ENCODE measurements around the gene SCN2A. TPM values are rescaled to one million over a fixed set of nuclear protein-coding genes. Genes with fewer than 3 reads are reported as not detected.

The SCN2A gene
- polyA plus RNA-seq, 1 experiment = 0.05 TPM

DNA sequence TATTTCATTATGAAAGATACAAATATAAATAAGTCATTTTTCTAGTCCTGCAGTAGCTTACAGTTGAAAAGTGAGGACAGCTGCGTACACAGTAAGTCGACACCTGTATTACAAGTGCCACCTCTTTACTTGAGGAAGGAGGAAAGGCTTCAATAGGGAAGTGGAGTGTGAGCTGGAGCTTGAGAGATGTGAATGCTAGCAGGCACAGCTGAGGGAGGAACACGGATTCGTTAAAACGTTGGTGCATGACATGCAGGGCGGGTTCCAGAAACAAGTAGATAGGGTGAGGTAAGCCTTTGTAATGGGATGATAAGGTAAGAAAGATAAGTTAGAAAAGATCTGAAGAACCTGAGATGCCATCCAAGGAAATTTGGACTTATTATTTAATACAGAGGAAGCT, 132.1 kb downstream of the SCN2A start:
- ChIA-PET CTCF (no interaction called here), POLR2A (no interaction called here)
- no peaks in the 10 kb centered on the region for H3K36me3 ChIP-seq (ENCODE audit: control insufficient read depth, insufficient read depth, low read length)
- no peak overlapping the region for H3K4me3 ChIP-seq (ENCODE audit: low read depth, low read length)
- TF ChIP-seq CTCF (IDR thresholded peaks at IDR 0.05; ENCODE audit: insufficient read depth, low read depth, low read length) = no peak
- H3K27me3 ChIP-seq (ENCODE audit: control insufficient read depth, insufficient read depth, low read length) = no peaks in the 10 kb centered on the region
- no peak for DNase-seq (ENCODE audit: low read depth)

DNA sequence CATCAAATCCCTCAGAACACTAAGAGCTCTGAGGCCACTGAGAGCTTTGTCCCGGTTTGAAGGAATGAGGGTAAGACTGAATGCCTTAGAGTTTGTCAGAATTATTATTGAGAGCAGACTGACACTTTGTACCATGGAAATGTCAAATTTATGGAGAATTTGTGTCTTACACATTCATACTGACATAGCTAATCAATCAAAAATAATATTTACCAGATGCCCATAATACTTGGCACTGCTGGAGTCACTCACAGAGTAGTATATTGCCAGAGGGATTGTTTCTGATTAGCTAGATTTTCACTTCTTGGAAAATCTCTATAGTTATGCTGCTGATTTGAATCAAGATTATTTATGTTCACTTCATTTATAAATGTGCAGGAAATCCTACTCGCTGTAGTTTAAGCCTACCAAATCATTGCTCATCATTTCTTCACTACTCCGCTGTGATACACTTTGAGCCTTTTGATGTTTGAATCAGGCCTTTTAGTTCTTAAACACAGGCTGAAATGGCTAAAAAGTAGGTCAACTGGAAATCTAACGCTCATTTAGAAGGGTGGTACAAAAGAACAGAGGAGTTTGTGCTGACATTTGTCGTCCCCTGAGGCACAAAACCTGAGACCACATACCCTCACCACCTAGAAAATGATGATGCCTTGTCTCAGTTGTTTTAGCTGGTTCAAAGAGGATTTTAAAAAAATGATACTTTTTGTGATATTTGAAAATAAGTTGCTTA, 134.2 kb downstream of the SCN2A start:
- ChIA-PET CTCF (no interaction called here), POLR2A (interaction anchor here (0.6 kb wide), 1 partner anchor 106 kb away, joined by 3 read pairs; no protein-coding TSS in a partner anchor)

GRCh38 chr2:165376571-165376975, 137.4 kb downstream of the SCN2A start:
- Histone ChIP-seq H3K27me3 (ENCODE audit: control insufficient read depth, insufficient read depth, low read length) (no peaks in the 10 kb centered on the region), H3K36me3 (ENCODE audit: control insufficient read depth, insufficient read depth, low read length) (no peaks in the 10 kb centered on the region), H3K4me3 (ENCODE audit: low read depth, low read length) (no peak overlapping the region)
- TF ChIP-seq CTCF (IDR thresholded peaks at IDR 0.05; ENCODE audit: insufficient read depth, low read depth, low read length) = no peak
- CTCF ChIA-PET = no interaction called here
- POLR2A ChIA-PET = no interaction called here
- no peak for DNase-seq (ENCODE audit: low read depth)

More for the DNA sequence above, 134.2 kb downstream of the SCN2A start:
- no peaks in the 10 kb centered on the region for H3K27me3 ChIP-seq (ENCODE audit: control insufficient read depth, insufficient read depth, low read length)
- H3K36me3 ChIP-seq (ENCODE audit: control insufficient read depth, insufficient read depth, low read length) = no peaks in the 10 kb centered on the region
- no peak overlapping the region for H3K4me3 ChIP-seq (ENCODE audit: low read depth, low read length)
- no peak for DNase-seq (ENCODE audit: low read depth)
- TF ChIP-seq CTCF (IDR thresholded peaks at IDR 0.05; ENCODE audit: insufficient read depth, low read depth, low read length) = no peak

DNA sequence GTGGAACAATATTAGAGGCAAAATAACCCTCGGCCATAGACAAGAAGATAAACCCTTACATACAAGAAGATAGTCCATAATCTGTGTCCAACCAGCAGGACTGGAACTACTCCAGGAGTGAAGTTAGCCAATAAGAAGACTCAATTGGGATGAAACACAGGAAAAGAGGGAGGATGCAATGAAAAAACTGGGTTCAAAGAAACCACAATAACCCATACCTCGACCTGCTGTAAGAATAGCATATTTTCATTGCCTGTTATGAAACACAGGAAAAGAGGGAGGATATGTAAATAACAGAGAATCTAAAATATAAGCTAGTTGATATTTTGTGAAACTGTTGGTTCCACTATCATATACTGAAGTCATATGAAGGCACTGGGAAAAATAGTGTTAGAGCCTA, 143.1 kb downstream of the SCN2A start:
- ChIA-PET CTCF (no interaction called here), POLR2A (no interaction called here)

DNA sequence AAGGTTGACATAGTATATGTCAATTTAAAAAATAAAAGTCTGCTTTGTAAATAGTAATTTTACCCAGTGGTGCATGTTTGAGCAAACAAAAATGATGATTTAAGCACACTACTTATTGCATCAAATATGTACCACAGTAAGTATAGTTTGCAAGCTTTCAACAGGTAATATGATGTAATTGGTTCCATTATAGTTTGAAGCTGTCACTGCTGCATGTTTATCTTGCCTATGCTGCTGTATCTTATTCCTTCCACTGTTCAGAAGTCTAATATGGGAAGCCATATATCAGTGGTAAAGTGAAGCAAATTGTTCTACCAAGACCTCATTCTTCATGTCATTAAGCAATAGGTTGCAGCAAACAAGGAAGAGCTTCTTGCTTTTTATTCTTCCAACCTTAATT, 151.7 kb downstream of the SCN2A start:
- POLR2A ChIA-PET = no interaction called here
- Histone ChIP-seq H3K4me3 (ENCODE audit: low read depth, low read length) (no peak overlapping the region), H3K36me3 (ENCODE audit: control insufficient read depth, insufficient read depth, low read length) (no peaks in the 10 kb centered on the region), H3K27me3 (ENCODE audit: control insufficient read depth, insufficient read depth, low read length) (no peaks in the 10 kb centered on the region)
- CTCF ChIA-PET = interaction anchor here (1.1 to 1.9 kb wide), 2 partner anchors 12 to 737 kb away, joined by 3 to 6 read pairs; no protein-coding TSS in a partner anchor
- no peak for DNase-seq (ENCODE audit: low read depth)
- TF ChIP-seq CTCF (IDR thresholded peaks at IDR 0.05; ENCODE audit: insufficient read depth, low read depth, low read length) = no peak

More for the DNA sequence above, 143.1 kb downstream of the SCN2A start:
- H3K4me3 ChIP-seq (ENCODE audit: low read depth, low read length) = no peak overlapping the region
- no peak for TF ChIP-seq CTCF (IDR thresholded peaks at IDR 0.05; ENCODE audit: insufficient read depth, low read depth, low read length)
- H3K36me3 ChIP-seq (ENCODE audit: control insufficient read depth, insufficient read depth, low read length) = no peaks in the 10 kb centered on the region
- no peak for DNase-seq (ENCODE audit: low read depth)
- H3K27me3 ChIP-seq (ENCODE audit: control insufficient read depth, insufficient read depth, low read length) = no peaks in the 10 kb centered on the region

All from BJ (cell line).